Measurements from ENCODE around the gene THAP4. TPM values are rescaled to one million over a fixed set of nuclear protein-coding genes. Genes with fewer than 3 reads are reported as not detected.

The THAP4 gene
- total and polyA plus RNA-seq, 2 of the 13 experiments (the other 11 are each of a cell fraction or from before 2014, with no cell fraction given) = 59.7 to 75.7 TPM

DNA sequence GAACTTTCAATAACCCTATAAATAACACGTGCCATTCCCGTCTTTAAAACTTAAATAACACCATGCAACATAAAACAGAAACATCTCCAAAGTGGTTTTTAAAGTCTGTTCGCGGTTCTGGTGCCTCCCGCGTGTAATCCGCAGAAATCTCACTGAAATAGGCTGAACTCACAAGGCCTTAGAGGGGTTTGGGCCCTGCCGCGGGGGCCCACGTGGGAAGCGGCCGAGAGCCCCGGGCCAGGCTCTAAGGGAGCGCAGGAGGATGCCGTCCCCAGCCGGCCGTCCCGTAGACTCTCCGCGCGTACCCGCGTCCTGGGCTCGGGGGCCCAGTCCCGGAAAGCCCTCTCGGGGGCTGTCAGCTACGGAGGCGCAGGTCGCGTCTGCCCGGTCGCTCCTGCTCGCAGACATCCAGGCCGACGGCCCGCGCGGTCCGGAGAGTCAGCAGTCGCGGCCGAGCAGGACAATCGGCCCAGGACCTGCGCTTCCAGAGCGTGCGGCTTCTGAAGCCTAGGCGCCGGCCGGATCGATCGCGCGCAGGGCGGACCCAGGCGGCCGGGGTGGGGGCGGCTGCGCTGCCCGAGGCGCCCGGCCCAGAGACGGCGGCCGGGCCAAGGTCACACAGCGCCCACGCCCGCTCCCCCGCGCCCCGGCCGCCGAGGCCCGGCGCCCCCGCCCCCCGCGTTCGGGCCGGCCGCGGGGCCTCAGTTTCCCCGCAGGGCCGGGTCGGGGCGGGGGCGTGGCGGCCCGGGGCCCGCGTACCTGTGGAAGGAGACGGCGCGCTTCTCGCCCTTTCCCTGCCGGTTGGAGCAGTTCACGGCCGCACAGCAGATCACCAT, 558 bp downstream of the THAP4 start (continued):
- TF ChIP-seq, protein P1, sequence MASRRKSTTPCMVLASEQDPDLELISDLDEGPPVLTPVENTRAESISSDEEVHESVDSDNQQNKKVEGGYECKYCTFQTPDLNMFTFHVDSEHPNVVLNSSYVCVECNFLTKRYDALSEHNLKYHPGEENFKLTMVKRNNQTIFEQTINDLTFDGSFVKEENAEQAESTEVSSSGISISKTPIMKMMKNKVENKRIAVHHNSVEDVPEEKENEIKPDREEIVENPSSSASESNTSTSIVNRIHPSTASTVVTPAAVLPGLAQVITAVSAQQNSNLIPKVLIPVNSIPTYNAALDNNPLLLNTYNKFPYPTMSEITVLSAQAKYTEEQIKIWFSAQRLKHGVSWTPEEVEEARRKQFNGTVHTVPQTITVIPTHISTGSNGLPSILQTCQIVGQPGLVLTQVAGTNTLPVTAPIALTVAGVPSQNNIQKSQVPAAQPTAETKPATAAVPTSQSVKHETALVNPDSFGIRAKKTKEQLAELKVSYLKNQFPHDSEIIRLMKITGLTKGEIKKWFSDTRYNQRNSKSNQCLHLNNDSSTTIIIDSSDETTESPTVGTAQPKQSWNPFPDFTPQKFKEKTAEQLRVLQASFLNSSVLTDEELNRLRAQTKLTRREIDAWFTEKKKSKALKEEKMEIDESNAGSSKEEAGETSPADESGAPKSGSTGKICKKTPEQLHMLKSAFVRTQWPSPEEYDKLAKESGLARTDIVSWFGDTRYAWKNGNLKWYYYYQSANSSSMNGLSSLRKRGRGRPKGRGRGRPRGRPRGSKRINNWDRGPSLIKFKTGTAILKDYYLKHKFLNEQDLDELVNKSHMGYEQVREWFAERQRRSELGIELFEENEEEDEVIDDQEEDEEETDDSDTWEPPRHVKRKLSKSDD (CRISPR knock-in tag; IDR thresholded peaks at IDR 0.05; ENCODE audit: low read depth) = no peak
- TF ChIP-seq ATF3 (CRISPR knock-in tag; IDR thresholded peaks at IDR 0.05) (0 out of 2 replicates have a peak, but pooled peaks have one; percentile 15), NR3C1 (CRISPR knock-in tag; IDR thresholded peaks at IDR 0.05) (no peak), GLI4 (CRISPR knock-in tag; IDR thresholded peaks at IDR 0.05; ENCODE audit: borderline replicate concordance) (no peak), PRMT3 (CRISPR knock-in tag; IDR thresholded peaks at IDR 0.05; ENCODE audit: borderline replicate concordance, low read depth) (no peak), ARNT2 (CRISPR knock-in tag; IDR thresholded peaks at IDR 0.05; ENCODE audit: low read depth) (peak; percentile 50; the same call in 1 of the 2 replicates), EZH2 (conservative IDR thresholded peaks at IDR 0.05; ENCODE audit: low read depth, low read length) (no peak), ZNF225 (CRISPR knock-in tag; IDR thresholded peaks at IDR 0.05) (peak; percentile 78; the same call in 1 of the 2 replicates), SCMH1 (CRISPR knock-in tag; IDR thresholded peaks at IDR 0.05; ENCODE audit: borderline replicate concordance) (no peak), GATAD1 (CRISPR knock-in tag; IDR thresholded peaks at IDR 0.05) (peak; percentile 38; the same call in 1 of the 2 replicates), NFATC3 (CRISPR knock-in tag; IDR thresholded peaks at IDR 0.05) (no peak), RARG (CRISPR knock-in tag; IDR thresholded peaks at IDR 0.05; ENCODE audit: low read depth) (no peak), CBX1 (IDR thresholded peaks at IDR 0.05; ENCODE audit: low read depth) (no peak), HDAC6 (IDR thresholded peaks at IDR 0.05; ENCODE audit: low read depth, low read length) (no peak), IRF2 (CRISPR knock-in tag; IDR thresholded peaks at IDR 0.05) (no peak), KDM6A (CRISPR knock-in tag; IDR thresholded peaks at IDR 0.05; ENCODE audit: low read depth) (no peak), ZNF468 (CRISPR knock-in tag; IDR thresholded peaks at IDR 0.05) (no peak)
- TF ChIP-seq, protein P2, sequence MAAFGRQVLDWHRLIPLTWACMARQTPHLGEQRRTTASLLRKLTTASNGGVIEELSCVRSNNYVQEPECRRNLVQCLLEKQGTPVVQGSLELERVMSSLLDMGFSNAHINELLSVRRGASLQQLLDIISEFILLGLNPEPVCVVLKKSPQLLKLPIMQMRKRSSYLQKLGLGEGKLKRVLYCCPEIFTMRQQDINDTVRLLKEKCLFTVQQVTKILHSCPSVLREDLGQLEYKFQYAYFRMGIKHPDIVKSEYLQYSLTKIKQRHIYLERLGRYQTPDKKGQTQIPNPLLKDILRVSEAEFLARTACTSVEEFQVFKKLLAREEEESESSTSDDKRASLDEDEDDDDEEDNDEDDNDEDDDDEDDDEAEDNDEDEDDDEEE (CRISPR knock-in tag; IDR thresholded peaks at IDR 0.05) = 0 out of 2 replicates have a peak, but pooled peaks have one; percentile 68
- TF ChIP-seq, protein P3, sequence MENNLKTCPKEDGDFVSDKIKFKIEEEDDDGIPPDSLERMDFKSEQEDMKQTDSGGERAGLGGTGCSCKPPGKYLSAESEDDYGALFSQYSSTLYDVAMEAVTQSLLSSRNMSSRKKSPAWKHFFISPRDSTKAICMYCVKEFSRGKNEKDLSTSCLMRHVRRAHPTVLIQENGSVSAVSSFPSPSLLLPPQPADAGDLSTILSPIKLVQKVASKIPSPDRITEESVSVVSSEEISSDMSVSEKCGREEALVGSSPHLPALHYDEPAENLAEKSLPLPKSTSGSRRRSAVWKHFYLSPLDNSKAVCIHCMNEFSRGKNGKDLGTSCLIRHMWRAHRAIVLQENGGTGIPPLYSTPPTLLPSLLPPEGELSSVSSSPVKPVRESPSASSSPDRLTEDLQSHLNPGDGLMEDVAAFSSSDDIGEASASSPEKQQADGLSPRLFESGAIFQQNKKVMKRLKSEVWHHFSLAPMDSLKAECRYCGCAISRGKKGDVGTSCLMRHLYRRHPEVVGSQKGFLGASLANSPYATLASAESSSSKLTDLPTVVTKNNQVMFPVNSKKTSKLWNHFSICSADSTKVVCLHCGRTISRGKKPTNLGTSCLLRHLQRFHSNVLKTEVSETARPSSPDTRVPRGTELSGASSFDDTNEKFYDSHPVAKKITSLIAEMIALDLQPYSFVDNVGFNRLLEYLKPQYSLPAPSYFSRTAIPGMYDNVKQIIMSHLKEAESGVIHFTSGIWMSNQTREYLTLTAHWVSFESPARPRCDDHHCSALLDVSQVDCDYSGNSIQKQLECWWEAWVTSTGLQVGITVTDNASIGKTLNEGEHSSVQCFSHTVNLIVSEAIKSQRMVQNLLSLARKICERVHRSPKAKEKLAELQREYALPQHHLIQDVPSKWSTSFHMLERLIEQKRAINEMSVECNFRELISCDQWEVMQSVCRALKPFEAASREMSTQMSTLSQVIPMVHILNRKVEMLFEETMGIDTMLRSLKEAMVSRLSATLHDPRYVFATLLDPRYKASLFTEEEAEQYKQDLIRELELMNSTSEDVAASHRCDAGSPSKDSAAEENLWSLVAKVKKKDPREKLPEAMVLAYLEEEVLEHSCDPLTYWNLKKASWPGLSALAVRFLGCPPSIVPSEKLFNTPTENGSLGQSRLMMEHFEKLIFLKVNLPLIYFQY (CRISPR knock-in tag; IDR thresholded peaks at IDR 0.05; ENCODE audit: borderline replicate concordance) = peak; percentile 68; the same call in 1 of the 2 replicates
- TF ChIP-seq, protein P4, sequence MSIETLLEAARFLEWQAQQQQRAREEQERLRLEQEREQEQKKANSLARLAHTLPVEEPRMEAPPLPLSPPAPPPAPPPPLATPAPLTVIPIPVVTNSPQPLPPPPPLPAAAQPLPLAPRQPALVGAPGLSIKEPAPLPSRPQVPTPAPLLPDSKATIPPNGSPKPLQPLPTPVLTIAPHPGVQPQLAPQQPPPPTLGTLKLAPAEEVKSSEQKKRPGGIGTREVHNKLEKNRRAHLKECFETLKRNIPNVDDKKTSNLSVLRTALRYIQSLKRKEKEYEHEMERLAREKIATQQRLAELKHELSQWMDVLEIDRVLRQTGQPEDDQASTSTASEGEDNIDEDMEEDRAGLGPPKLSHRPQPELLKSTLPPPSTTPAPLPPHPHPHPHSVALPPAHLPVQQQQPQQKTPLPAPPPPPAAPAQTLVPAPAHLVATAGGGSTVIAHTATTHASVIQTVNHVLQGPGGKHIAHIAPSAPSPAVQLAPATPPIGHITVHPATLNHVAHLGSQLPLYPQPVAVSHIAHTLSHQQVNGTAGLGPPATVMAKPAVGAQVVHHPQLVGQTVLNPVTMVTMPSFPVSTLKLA (IDR thresholded peaks at IDR 0.05) = 0 out of 2 replicates have a peak, but pooled peaks have one; percentile 12
